Fibroblast of lung (primary cell): ENCODE measurements around the gene BMPR1B. TPM values are rescaled to one million over a fixed set of nuclear protein-coding genes. Genes with fewer than 3 reads are reported as not detected.

ENCODE experiments used
- DNase-seq, 2 donors: peaks; one replicate each; pipeline versions ENCODE4 v3.0.0 to v3.0.0-alpha.2; 2010; ENCODE audit warnings: low read depth in 2 of 2
- H2AFZ ChIP-seq: 2 replicates; pipeline ENCODE4 v1.5.1; 2012; ENCODE audit warnings: low read length, control low read depth, inconsistent platforms
- H3K27ac ChIP-seq: 2 replicates; pipeline ENCODE4 v1.5.1; 2011; ENCODE audit warnings: low read length, control low read depth; ENCODE audit not compliant: insufficient read depth
- H3K27me3 ChIP-seq: 2 replicates; pipeline ENCODE4 v1.5.1; 2011; ENCODE audit warnings: mild to moderate bottlenecking, low read length; ENCODE audit not compliant: control insufficient read depth, insufficient read depth
- H3K36me3 ChIP-seq: 2 replicates; pipeline ENCODE4 v1.5.1; 2011; ENCODE audit warnings: low read length; ENCODE audit not compliant: control insufficient read depth, insufficient read depth
- H3K4me1 ChIP-seq: 2 replicates; pipeline ENCODE4 v1.5.1; 2011; ENCODE audit warnings: low read length; ENCODE audit not compliant: control insufficient read depth, insufficient read depth; ENCODE audit errors: extremely low read depth
- H3K4me2 ChIP-seq: 2 replicates; pipeline ENCODE4 v1.5.1; 2011; ENCODE audit warnings: low read length, control low read depth; ENCODE audit not compliant: insufficient read depth; ENCODE audit errors: extremely low read depth
- H3K4me3 ChIP-seq, 4 experiments: fragments of 200-600 bp in 1 of 4; sonication (generic) in 1 of 4; replicated peaks in 1 of 4; 2 replicates each; pipeline ENCODE4 v1.5.1; 2011 to 2016; ENCODE audit warnings: low read length in 4 of 4, low read depth in 3 of 4, mild to moderate bottlenecking in 3 of 4, control low read depth in 2 of 4, inconsistent platforms in 1 of 4, mixed read lengths in 1 of 4; ENCODE audit not compliant: insufficient read depth in 1 of 4; ENCODE audit errors: control extremely low read depth in 1 of 4
- H3K79me2 ChIP-seq: 2 replicates; pipeline ENCODE4 v1.5.1; 2012; ENCODE audit warnings: mild to moderate bottlenecking, low read length, inconsistent platforms; ENCODE audit not compliant: control insufficient read depth, insufficient read depth
- H3K9ac ChIP-seq: 2 replicates; pipeline ENCODE4 v1.5.1; 2011; ENCODE audit warnings: mild to moderate bottlenecking, low read length, control low read depth; ENCODE audit not compliant: insufficient read depth
- H3K9me3 ChIP-seq: 2 replicates; pipeline ENCODE4 v1.5.1; 2012; ENCODE audit warnings: low read depth, low read length; ENCODE audit not compliant: control insufficient read depth, insufficient read depth
- H4K20me1 ChIP-seq: 2 replicates; pipeline ENCODE4 v1.5.1; 2011; ENCODE audit warnings: low read length; ENCODE audit not compliant: control insufficient read depth, insufficient read depth; ENCODE audit errors: extremely low read depth
- EZH2 ChIP-seq: IDR thresholded peaks from 2 replicates; pipeline ENCODE4 v1.5.1; 2012; ENCODE audit warnings: low read length, control low read depth, mild to moderate bottlenecking; ENCODE audit errors: missing control alignments
- polyA plus RNA-seq, 2 donors: library from polyadenylated mRNA; depleted of rRNA in 1 of 2; stranded (reverse) in 1 of 2; unstranded in 1 of 2; fragments of >200 nt; gene quantifications; 2 replicates each; pipeline ENCODE4 v1.2.1, GENCODE V29; 2011 to 2012; ENCODE audit warnings: missing spikeins in 1 of 2
- total RNA-seq: library from RNA; depleted of rRNA; stranded (reverse); fragments of >200 nt; gene quantifications from 2 replicates; pipeline ENCODE4 v1.2.1, GENCODE V29; 2014
- TF ChIP-seq, protein P1 (sequence below), 2 donors: IDR thresholded peaks in 1 of 2; conservative IDR thresholded peaks in 1 of 2; 1 replicate in 1 of 2; 2 replicates in 1 of 2; pipeline ENCODE4 v1.5.1; 2011 to 2012; ENCODE audit warnings: low read length in 2 of 2, control low read depth in 1 of 2, inconsistent platforms in 1 of 2, low read depth in 1 of 2, mild to moderate bottlenecking in 1 of 2

BMPR1B gene
- total and polyA plus RNA-seq, 2 donors (not counting 1 experiment from before 2014, with no cell fraction given) = 0.17 to 0.45 TPM

DNA sequence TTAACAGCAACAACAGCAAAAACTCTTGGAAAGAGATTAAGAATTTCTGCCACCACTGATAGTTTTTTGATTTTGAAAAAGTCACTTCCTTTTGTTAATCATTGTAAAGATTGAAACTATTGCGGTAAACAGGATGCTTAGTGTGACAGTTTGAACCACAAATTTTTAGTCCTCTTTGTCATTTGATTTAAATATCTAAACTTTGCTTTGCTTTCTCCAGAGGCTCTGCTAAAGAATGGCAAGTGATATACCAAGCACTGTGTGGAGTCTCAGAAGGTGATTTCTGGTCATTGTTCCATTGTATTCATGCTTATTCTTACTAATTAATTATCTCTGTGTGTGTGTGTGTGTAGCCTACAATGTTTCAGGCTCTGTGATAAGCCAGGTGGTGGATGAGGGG lies 155.6 kb downstream of the BMPR1B start:
- no peak overlapping the region for H3K27ac ChIP-seq
- no peak for DNase-seq
- H3K4me1 ChIP-seq = no peaks in the 10 kb centered on the region
- no peaks in the 10 kb centered on the region for H4K20me1 ChIP-seq
- H3K9me3 ChIP-seq = no peaks in the 10 kb centered on the region
- no peaks in the 10 kb centered on the region for H3K36me3 ChIP-seq
- no peak overlapping the region for H3K4me3 ChIP-seq
- no peaks in the 10 kb centered on the region for H3K79me2 ChIP-seq
- no peaks in the 10 kb centered on the region for H3K27me3 ChIP-seq
- no peak overlapping the region for H3K4me2 ChIP-seq
- H2AFZ ChIP-seq = no peak overlapping the region
- TF ChIP-seq, protein P1, sequence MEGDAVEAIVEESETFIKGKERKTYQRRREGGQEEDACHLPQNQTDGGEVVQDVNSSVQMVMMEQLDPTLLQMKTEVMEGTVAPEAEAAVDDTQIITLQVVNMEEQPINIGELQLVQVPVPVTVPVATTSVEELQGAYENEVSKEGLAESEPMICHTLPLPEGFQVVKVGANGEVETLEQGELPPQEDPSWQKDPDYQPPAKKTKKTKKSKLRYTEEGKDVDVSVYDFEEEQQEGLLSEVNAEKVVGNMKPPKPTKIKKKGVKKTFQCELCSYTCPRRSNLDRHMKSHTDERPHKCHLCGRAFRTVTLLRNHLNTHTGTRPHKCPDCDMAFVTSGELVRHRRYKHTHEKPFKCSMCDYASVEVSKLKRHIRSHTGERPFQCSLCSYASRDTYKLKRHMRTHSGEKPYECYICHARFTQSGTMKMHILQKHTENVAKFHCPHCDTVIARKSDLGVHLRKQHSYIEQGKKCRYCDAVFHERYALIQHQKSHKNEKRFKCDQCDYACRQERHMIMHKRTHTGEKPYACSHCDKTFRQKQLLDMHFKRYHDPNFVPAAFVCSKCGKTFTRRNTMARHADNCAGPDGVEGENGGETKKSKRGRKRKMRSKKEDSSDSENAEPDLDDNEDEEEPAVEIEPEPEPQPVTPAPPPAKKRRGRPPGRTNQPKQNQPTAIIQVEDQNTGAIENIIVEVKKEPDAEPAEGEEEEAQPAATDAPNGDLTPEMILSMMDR (conservative IDR thresholded peaks at IDR 0.05 in 1 of 2, IDR thresholded peaks at IDR 0.05 in 1 of 2; ENCODE audit: low read depth in 1 of 2, low read length in 2 of 2) = no peak
- TF ChIP-seq EZH2 = no peak
- no peak overlapping the region for H3K9ac ChIP-seq

DNA sequence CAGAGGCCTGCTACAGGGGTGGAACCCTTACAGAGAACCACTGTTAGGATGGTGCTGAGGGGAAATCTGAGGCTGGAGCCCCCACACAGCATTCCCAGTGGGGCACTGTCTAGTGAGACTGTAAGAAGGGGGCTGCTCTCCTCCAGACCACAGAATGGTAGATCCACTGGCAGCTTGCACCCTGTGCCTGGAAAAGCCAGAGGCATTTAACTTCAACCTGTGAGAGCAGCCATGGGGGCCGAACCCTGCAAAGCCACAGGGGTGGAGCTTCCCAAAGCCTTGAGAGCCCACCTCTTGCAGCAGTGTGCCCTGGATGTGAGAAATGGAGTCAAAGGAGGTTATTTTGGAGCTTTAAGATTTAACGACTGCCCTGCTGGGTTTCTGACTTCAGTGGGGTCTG lies 159.4 kb downstream of the BMPR1B start:
- TF ChIP-seq, protein P1 (conservative IDR thresholded peaks at IDR 0.05 in 1 of 2, IDR thresholded peaks at IDR 0.05 in 1 of 2; ENCODE audit: low read depth in 1 of 2, low read length in 2 of 2) = no peak
- TF ChIP-seq EZH2 = no peak
- no peaks in the 10 kb centered on the region for H3K36me3 ChIP-seq
- no peak overlapping the region for H2AFZ ChIP-seq
- no peak for DNase-seq
- H3K27me3 ChIP-seq = no peaks in the 10 kb centered on the region
- no peak overlapping the region for H3K27ac ChIP-seq
- H3K4me2 ChIP-seq = no peak overlapping the region
- H3K4me3 ChIP-seq = no peak overlapping the region
- no peaks in the 10 kb centered on the region for H3K4me1 ChIP-seq
- no peaks in the 10 kb centered on the region for H4K20me1 ChIP-seq
- no peak overlapping the region for H3K9ac ChIP-seq
- no peaks in the 10 kb centered on the region for H3K9me3 ChIP-seq
- H3K79me2 ChIP-seq = no peaks in the 10 kb centered on the region

DNA sequence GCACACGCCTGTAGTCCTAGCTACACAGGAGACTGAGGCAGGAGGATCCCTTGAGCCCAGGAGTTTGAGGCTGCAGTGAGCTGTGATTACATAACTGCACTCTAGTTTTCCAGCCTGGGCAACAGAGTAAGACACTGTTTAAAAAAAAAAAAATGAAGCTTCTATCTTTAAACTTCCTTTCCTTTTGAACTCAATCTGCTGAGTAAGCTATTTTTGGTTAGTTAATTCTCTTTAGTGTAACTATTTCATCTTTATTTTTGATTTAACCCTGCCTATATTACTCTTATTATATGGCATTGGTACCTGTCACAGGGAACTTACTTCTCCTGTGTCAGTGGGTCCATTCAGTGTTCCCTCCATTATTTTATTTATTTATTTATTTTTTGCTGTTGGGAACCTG lies 160.8 kb downstream of the BMPR1B start:
- Histone ChIP-seq H3K9me3 (no peaks in the 10 kb centered on the region), H3K4me3 (no peak overlapping the region), H3K36me3 (no peaks in the 10 kb centered on the region), H3K9ac (no peak overlapping the region), H3K27ac (no peak overlapping the region), H3K79me2 (no peaks in the 10 kb centered on the region), H3K4me1 (no peaks in the 10 kb centered on the region), H3K4me2 (no peak overlapping the region), H3K27me3 (no peaks in the 10 kb centered on the region), H2AFZ (no peak overlapping the region), H4K20me1 (no peaks in the 10 kb centered on the region)
- TF ChIP-seq, protein P1 (conservative IDR thresholded peaks at IDR 0.05 in 1 of 2, IDR thresholded peaks at IDR 0.05 in 1 of 2; ENCODE audit: low read depth in 1 of 2, low read length in 2 of 2) = no peak
- TF ChIP-seq EZH2 = no peak
- no peak for DNase-seq
